GM12874 (cell line): ENCODE measurements around the gene MAML3.

Source experiments
- TF ChIP-seq, protein P1 (sequence below): IDR thresholded peaks from 2 replicates; pipeline ENCODE4 v1.5.1; 2011; ENCODE audit warnings: low read depth, mild to moderate bottlenecking, control low read depth, low read length, moderate library complexity; ENCODE audit not compliant: insufficient read depth

Gene MAML3

DNA sequence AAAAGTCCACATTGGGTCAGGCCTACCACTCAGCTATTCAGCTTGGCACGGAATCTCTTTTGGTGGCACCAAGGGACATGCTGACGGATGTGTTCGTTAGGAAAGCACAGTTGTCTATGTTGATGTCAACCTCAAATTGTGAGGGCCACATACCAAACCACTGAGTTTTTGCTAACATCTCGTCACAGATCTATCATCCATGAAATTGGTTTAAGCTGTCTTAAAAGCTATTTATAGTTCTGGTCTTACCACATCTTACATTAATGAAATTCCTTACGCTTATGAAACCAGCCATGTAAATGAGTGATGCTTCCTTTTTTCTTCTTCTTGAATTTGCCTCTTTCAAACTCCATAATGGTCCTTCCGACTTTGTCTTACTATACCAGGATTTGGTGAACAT is 386.8 kb downstream of the MAML3 start:
- TF ChIP-seq, protein P1, sequence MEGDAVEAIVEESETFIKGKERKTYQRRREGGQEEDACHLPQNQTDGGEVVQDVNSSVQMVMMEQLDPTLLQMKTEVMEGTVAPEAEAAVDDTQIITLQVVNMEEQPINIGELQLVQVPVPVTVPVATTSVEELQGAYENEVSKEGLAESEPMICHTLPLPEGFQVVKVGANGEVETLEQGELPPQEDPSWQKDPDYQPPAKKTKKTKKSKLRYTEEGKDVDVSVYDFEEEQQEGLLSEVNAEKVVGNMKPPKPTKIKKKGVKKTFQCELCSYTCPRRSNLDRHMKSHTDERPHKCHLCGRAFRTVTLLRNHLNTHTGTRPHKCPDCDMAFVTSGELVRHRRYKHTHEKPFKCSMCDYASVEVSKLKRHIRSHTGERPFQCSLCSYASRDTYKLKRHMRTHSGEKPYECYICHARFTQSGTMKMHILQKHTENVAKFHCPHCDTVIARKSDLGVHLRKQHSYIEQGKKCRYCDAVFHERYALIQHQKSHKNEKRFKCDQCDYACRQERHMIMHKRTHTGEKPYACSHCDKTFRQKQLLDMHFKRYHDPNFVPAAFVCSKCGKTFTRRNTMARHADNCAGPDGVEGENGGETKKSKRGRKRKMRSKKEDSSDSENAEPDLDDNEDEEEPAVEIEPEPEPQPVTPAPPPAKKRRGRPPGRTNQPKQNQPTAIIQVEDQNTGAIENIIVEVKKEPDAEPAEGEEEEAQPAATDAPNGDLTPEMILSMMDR = no peak

DNA sequence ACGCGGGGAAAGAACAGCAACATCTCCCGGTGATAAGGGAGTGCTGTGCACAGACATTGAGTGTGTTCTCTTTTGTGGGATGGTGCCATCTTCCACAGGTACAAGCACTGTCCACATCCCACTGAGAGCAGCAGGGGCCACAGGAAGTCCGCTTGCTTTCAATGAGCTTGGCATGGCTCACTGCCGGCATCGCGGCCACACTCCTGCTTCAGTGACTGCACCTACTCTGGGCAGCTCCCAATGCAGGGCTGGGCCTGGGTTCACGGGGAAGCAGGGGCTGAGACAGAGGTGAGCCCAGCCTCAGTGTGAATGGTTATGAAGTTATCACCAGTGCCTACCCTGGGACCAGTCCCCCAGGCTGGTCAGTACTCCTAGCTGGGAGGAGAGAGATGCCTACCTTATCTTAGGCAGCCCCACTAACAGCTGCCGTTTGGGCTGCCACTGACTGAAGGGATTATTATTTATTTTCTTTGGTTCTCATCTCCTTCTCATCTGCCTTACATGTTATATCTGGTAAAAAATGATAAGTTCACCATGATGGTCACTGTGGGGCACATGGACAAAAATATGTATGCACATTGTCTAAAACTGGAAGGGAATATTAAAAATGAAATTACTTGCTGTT is 389.2 kb downstream of the MAML3 start:
- TF ChIP-seq, protein P1 = no peak

DNA sequence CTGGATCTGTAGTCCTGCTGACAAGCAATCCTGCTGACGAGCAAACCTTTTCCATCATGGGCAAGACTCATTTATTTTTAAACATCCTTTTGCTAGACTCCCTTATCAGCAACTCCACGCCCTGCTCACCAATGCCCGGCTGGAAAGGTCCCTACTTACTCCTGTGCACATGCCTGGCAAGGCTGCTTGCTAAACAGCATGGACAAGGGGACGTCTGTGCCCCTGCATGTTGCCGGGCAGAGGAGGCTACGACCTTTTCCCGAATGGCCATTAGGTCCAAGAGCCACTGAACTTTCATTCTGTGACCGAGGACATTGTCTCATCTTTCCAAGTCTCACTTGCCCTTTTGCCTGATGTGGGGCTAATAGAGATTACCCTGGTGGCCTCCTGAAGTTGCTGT is 389.8 kb downstream of the MAML3 start:
- TF ChIP-seq, protein P1 = no peak

DNA sequence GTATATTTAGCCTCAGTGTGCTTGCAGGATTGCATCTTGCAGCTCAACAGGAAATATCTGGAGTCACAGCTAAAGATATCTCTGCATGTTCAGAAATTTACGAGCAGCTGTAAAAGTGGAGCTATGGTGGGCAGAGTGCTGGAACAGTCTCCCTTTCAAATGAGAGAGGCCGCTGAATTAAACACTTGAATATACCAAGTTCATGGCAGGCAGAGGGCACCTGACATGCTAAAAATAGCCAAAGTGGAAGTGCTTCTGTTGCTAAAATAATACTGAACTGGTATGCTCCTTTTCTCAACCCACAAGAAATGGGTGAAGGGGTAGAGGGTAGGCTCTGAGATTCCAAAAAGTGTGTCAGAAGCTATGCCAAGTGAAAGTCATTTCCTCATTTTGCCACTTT is 390.3 kb downstream of the MAML3 start:
- TF ChIP-seq, protein P1 = no peak

DNA sequence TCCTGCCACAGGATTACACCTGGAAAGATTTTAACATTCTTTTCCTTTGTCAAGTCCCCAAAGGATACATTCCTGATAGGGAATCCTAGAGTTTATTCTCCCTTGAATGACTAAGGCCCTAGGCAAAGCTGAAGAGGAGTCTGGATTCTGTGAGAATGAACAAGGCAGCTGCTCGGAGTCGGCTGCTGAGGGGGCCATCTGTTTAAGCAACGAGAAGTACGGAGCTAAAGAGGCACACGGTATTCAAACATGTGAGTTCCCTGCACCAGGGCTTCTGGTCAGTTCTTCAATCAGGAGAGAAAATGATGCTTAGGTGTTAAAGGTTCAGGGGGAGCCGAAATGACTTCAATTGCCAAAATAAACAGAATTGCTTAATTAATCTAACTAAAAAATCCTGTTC is 390.8 kb downstream of the MAML3 start:
- TF ChIP-seq, protein P1 = no peak

DNA sequence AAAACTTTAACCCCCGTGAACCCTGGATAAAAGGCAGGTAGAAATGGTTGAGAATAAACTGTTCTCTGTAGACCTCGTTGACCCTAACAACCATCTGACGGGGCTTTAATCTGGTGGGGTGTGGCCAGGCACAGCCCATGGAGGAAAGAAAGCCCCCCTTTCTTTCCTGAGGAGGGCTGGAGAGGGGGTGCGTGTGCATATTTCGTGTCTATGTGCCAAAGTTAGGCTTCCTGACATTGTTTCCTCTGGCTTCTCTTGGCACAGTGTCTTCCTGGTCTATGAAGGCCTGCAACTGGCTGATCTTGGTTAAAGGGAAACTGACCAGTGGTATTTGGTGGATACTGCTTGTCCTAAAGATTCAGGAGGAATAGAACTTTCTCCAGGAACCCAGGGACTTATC is 391.3 kb downstream of the MAML3 start:
- TF ChIP-seq, protein P1 = no peak

DNA sequence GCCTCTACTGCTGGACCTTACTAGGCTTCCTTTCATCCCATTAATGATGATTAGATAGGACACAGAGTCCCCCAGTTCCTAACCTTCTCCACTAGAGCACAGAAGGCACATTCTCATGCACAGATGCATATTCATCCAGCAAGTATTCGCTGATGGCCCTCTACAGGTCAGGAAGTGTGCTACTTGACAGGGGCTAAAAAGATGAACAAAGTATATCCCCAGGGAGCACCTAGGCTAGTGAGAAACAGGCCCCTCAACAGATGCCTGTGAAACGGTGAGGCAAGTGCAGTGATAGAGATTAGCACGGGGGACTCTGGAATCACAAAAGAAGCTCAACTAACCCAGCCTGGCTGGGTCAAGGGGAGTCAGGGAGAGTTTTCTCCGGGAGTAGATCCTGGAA is 392.5 kb downstream of the MAML3 start:
- TF ChIP-seq, protein P1 = 0 out of 2 replicates have a peak, but pooled peaks have one; percentile 19
